Ascending aorta (tissue), 2 donors: Measurements from ENCODE around the gene CYB5R2. TPM values are rescaled to one million over a fixed set of nuclear protein-coding genes. Genes with fewer than 3 reads are reported as not detected.

ENCODE experiments used
- DNase-seq, 2 donors: peaks; one replicate each; pipeline ENCODE4 v3.0.0-alpha.2; 2019; ENCODE audit warnings: low spot score in 2 of 2
- H3K27ac ChIP-seq, 2 donors: fragments of 200-600 bp; sonication (generic); one replicate each; pipeline ENCODE4 v1.5.1; 2016 to 2017; ENCODE audit warnings: mild to moderate bottlenecking in 1 of 2
- H3K27me3 ChIP-seq: fragments of 200-600 bp; sonication (generic); one replicate; pipeline ENCODE4 v1.5.1; 2017
- H3K36me3 ChIP-seq, 2 donors: fragments of 200-600 bp; sonication (generic); one replicate each; pipeline ENCODE4 v1.5.1; 2016
- H3K4me1 ChIP-seq, 2 donors: fragments of 200-600 bp; sonication (generic); one replicate each; pipeline ENCODE4 v1.5.1; 2016 to 2017; ENCODE audit warnings: mild to moderate bottlenecking in 1 of 2
- H3K4me3 ChIP-seq, 2 donors: fragments of 200-600 bp; sonication (generic); one replicate each; pipeline ENCODE4 v1.5.1; 2016 to 2017; ENCODE audit warnings: mild to moderate bottlenecking in 1 of 2
- H3K9me3 ChIP-seq, 2 donors: fragments of 200-600 bp; sonication (generic); one replicate each; pipeline ENCODE4 v1.5.1; 2016
- CTCF ChIP-seq, 3 experiments: fragments of 200-600 bp in 2 of 3; fragments of 450-650 bp in 1 of 3; sonication (generic) in 2 of 3; IDR thresholded peaks; one replicate each; pipeline ENCODE4 v1.5.1; 2016 to 2019; ENCODE audit warnings: antibody characterized with exemption in 3 of 3, mild to moderate bottlenecking in 1 of 3, moderate library complexity in 1 of 3
- intact Hi-C: fragments of 100-400 bp; cut with DNase I; formaldehyde crosslinking; loops from one replicate; pipeline ENCODE4 v1.15.1; 2023
- total RNA-seq: library from RNA; depleted of rRNA; stranded (reverse); fragments of >200 nt; gene quantifications from one replicate; pipeline ENCODE4 v1.1.0, GENCODE V29; 2016

The CYB5R2 gene
- total RNA-seq, 1 donor from 2014 or later: 35.8 TPM

GRCh38 chr11:7668911-7669310, 4.4 kb downstream of the CYB5R2 start:
- no peak for TF ChIP-seq CTCF (IDR thresholded peaks at IDR 0.05)
- intact Hi-C loops: no loop called here
- H3K4me3 ChIP-seq: no peak overlapping the region
- no peak overlapping the region for H3K27ac ChIP-seq
- H3K27me3 ChIP-seq: no peaks in the 10 kb centered on the region
- no peak for DNase-seq
- peaks cover 0 to 6% of the 10 kb centered on the region in 2 donors for H3K36me3 ChIP-seq
- H3K4me1 ChIP-seq: peaks cover 0 to 9% of the 10 kb centered on the region in 2 donors
- no peaks in the 10 kb centered on the region for H3K9me3 ChIP-seq

- Histone ChIP-seq H3K9me3 (no peaks in the 10 kb centered on the region), H3K27ac (no peak overlapping the region), H3K4me1 (peaks cover 0 to 9% of the 10 kb centered on the region in 2 donors), H3K36me3 (peaks cover 0 to 6% of the 10 kb centered on the region in 2 donors), H3K4me3 (no peak overlapping the region), H3K27me3 (no peaks in the 10 kb centered on the region)
- intact Hi-C loops: no loop called here
- no peak for TF ChIP-seq CTCF (IDR thresholded peaks at IDR 0.05)
- no peak for DNase-seq
Measured at GRCh38 chr11:7668464-7668863, 4.8 kb downstream of the CYB5R2 start.

- Histone ChIP-seq H3K36me3 (peaks cover 0 to 6% of the 10 kb centered on the region in 2 donors), H3K9me3 (no peaks in the 10 kb centered on the region), H3K27ac (no peak overlapping the region), H3K27me3 (no peaks in the 10 kb centered on the region), H3K4me3 (no peak overlapping the region), H3K4me1 (no peaks in the 10 kb centered on the region)
- intact Hi-C loops: no loop called here
- DNase-seq: no peak
- no peak for TF ChIP-seq CTCF (IDR thresholded peaks at IDR 0.05)
Measured at GRCh38 chr11:7667460-7667859, 5.8 kb downstream of the CYB5R2 start.

- no peak for TF ChIP-seq CTCF (IDR thresholded peaks at IDR 0.05)
- H3K9me3 ChIP-seq: no peaks in the 10 kb centered on the region
- intact Hi-C loops: no loop called here
Measured at GRCh38 chr11:7666292-7666866, 6.9 kb downstream of the CYB5R2 start.

GRCh38 chr11:7665473-7666291, 7.6 kb downstream of the CYB5R2 start:
- H3K27me3 ChIP-seq: no peaks in the 10 kb centered on the region
- DNase-seq: peak; percentile 23 to 90
- peak; percentile 75 to 88 (median 82) for TF ChIP-seq CTCF (IDR thresholded peaks at IDR 0.05)
- H3K4me1 ChIP-seq: no peaks in the 10 kb centered on the region
- H3K9me3 ChIP-seq: no peaks in the 10 kb centered on the region
- no peak overlapping the region for H3K27ac ChIP-seq
- no peak overlapping the region for H3K4me3 ChIP-seq
- intact Hi-C loops: loop anchor here (1.0 kb wide), 1 partner anchor 94 kb away; no protein-coding TSS in a partner anchor
- H3K36me3 ChIP-seq: peaks cover 0 to 6% of the 10 kb centered on the region in 2 donors

More at GRCh38 chr11:7666292-7666866, 6.9 kb downstream of the CYB5R2 start:
- Histone ChIP-seq H3K27me3 (no peaks in the 10 kb centered on the region), H3K4me3 (no peak overlapping the region), H3K27ac (no peak overlapping the region), H3K36me3 (peaks cover 0 to 6% of the 10 kb centered on the region in 2 donors), H3K4me1 (no peaks in the 10 kb centered on the region)
- DNase-seq: no peak
